C4-2B (cell line): Measurements from ENCODE around the gene GLRX.

ENCODE experiments used
- CTCF ChIP-seq: fragments of 450-650 bp; conservative IDR thresholded peaks from 2 replicates; pipeline ENCODE4 v1.5.1; 2017; ENCODE audit warnings: mild to moderate bottlenecking
- ZFX ChIP-seq: fragments of 450-650 bp; IDR thresholded peaks from 2 replicates; pipeline ENCODE4 v1.6.1; 2017

- TF ChIP-seq CTCF: no peak
- no peak for TF ChIP-seq ZFX
Observed at GRCh38 chr5:95816341-95816740, 6.2 kb downstream of the GLRX start.
